Measurements from ENCODE around the gene UBASH3B. TPM values are rescaled to one million over a fixed set of nuclear protein-coding genes. Genes with fewer than 3 reads are reported as not detected.

Gene UBASH3B
- total RNA-seq, 1 experiment from 2014 or later, result 8.0 TPM

- no peak overlapping the region for H2BK5ac ChIP-seq (ENCODE audit: insufficient read length, low read length)
- no peaks in the 10 kb centered on the region for H3K23me2 ChIP-seq (ENCODE audit: insufficient read length, low read depth, low read length, poor library complexity, severe bottlenecking)
- H4K8ac ChIP-seq (replicated peaks; ENCODE audit: insufficient read length, low read depth, low read length), result no peak overlapping the region
- no peak overlapping the region for H3K18ac ChIP-seq (ENCODE audit: insufficient read length, low read depth, low read length)
- H4K5ac ChIP-seq (ENCODE audit: insufficient read length, low read depth, low read length), result no peak overlapping the region
- H2AK5ac ChIP-seq (ENCODE audit: insufficient read length, low read length), result no peak overlapping the region
- no peaks in the 10 kb centered on the region for H3K9me3 Mint-ChIP-seq
- no peak for TF ChIP-seq CTCF (conservative IDR thresholded peaks at IDR 0.05)
- H3K27ac Mint-ChIP-seq, result no peak overlapping the region
- no peaks in the 10 kb centered on the region for H3K4me1 ChIP-seq (ENCODE audit: insufficient read depth, low read length)
- peaks cover 2% of the 10 kb centered on the region for H4K20me1 ChIP-seq (ENCODE audit: control insufficient read depth, insufficient read depth, insufficient read length)
- H3T11ph ChIP-seq (ENCODE audit: low read length), result no peak overlapping the region
- no peak overlapping the region for H3K23ac ChIP-seq (ENCODE audit: insufficient read length, low read depth, low read length)
- no CpG with 5 or more reads among the region's 3 CpGs for WGBS (ENCODE audit: extremely low coverage, insufficient read length, low lambda C conversion rate)
- no peak overlapping the region for H2BK15ac ChIP-seq (ENCODE audit: low read depth, low read length)
- no peak overlapping the region for H3K9ac ChIP-seq (ENCODE audit: extremely low read depth, insufficient read length, low read length)
- no peak overlapping the region for H3K4me2 ChIP-seq (ENCODE audit: insufficient read depth, insufficient read length, low read length)
- peaks cover 3 to 9% of the 10 kb centered on the region in 2 experiments; a peak in 3 of 4 replicates for H3K4me1 Mint-ChIP-seq
- no peak overlapping the region for H2AFZ ChIP-seq (ENCODE audit: low read length)
- H3K36me3 Mint-ChIP-seq (ENCODE audit: insufficient read depth in 1 of 3, low read depth in 3 of 3), result no peaks in the 10 kb centered on the region
- no peaks in the 10 kb centered on the region for H3K79me1 ChIP-seq (ENCODE audit: insufficient read depth, low read depth, low read length, poor library complexity, severe bottlenecking)
- no peak overlapping the region for H3K27ac ChIP-seq (ENCODE audit: insufficient read length, low read depth, low read length)
- H2BK20ac ChIP-seq (ENCODE audit: low read depth, low read length, poor library complexity, severe bottlenecking), result no peak overlapping the region
- H3K27me3 Mint-ChIP-seq (ENCODE audit: low read depth), result no peaks in the 10 kb centered on the region
- no peak overlapping the region for H3K14ac ChIP-seq (ENCODE audit: insufficient read depth, low read length)
- no peaks in the 10 kb centered on the region for H3K79me2 ChIP-seq (ENCODE audit: insufficient read depth, low read length)
- H4K91ac ChIP-seq (ENCODE audit: insufficient read length, low read depth, low read length), result no peak overlapping the region
- H3K4me3 Mint-ChIP-seq, result no peak overlapping the region
- H3K27me3 ChIP-seq (ENCODE audit: insufficient read depth, low read length), result no peaks in the 10 kb centered on the region
- H3K56ac ChIP-seq (ENCODE audit: insufficient read length, low read depth, low read length), result no peak overlapping the region
- H3K4ac ChIP-seq (ENCODE audit: low read depth, low read length), result no peak overlapping the region
- H3K9me3 ChIP-seq (ENCODE audit: control insufficient read depth, low read depth, low read length), result no peaks in the 10 kb centered on the region
- no peak for DNase-seq
- H2BK12ac ChIP-seq (ENCODE audit: insufficient read length, low read depth, low read length), result no peak overlapping the region
- no peak overlapping the region for H2BK120ac ChIP-seq (ENCODE audit: low read depth, low read length, poor library complexity, severe bottlenecking)
These were observed 101.7 kb downstream of the UBASH3B start for GRCh38 chr11:122757201-122757600.
